Fibroblast of lung (primary cell): Measurements from ENCODE around the gene SDR42E1.

Source experiments
- EZH2 ChIP-seq: IDR thresholded peaks from 2 replicates; pipeline ENCODE4 v1.5.1; 2012; ENCODE audit warnings: low read length, control low read depth, mild to moderate bottlenecking; ENCODE audit errors: missing control alignments
- TF ChIP-seq, protein P1 (sequence below), 2 donors: IDR thresholded peaks in 1 of 2; conservative IDR thresholded peaks in 1 of 2; 1 replicate in 1 of 2; 2 replicates in 1 of 2; pipeline ENCODE4 v1.5.1; 2011 to 2012; ENCODE audit warnings: low read length in 2 of 2, control low read depth in 1 of 2, inconsistent platforms in 1 of 2, low read depth in 1 of 2, mild to moderate bottlenecking in 1 of 2

DNA sequence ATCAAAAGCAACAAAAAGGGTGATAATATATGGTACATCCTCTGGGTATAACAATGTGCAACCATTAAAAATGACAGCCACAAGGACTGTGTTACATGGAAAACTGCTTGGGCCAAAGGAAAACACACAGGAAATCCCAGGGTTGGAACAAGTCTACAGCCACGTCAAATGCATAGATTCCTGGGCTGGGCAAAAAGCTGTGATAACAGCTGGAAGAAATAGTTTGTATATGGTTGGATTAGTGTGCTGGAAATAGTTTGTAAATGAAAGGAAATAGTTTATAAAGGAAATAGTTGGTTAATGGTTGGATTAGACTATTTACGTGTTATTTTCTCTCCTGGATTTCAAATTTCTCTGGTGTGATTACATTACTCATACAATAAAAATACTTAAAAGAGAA, 26.4 kb upstream of the SDR42E1 start:
- TF ChIP-seq, protein P1, sequence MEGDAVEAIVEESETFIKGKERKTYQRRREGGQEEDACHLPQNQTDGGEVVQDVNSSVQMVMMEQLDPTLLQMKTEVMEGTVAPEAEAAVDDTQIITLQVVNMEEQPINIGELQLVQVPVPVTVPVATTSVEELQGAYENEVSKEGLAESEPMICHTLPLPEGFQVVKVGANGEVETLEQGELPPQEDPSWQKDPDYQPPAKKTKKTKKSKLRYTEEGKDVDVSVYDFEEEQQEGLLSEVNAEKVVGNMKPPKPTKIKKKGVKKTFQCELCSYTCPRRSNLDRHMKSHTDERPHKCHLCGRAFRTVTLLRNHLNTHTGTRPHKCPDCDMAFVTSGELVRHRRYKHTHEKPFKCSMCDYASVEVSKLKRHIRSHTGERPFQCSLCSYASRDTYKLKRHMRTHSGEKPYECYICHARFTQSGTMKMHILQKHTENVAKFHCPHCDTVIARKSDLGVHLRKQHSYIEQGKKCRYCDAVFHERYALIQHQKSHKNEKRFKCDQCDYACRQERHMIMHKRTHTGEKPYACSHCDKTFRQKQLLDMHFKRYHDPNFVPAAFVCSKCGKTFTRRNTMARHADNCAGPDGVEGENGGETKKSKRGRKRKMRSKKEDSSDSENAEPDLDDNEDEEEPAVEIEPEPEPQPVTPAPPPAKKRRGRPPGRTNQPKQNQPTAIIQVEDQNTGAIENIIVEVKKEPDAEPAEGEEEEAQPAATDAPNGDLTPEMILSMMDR (conservative IDR thresholded peaks at IDR 0.05 in 1 of 2, IDR thresholded peaks at IDR 0.05 in 1 of 2; ENCODE audit: low read depth in 1 of 2, low read length in 2 of 2): no peak
- TF ChIP-seq EZH2: no peak
